SK-N-SH treated with all-trans-retinoic acid at 6 μM for 48 hours (cell line): ENCODE results near the gene SFTPD.
"Not testable (repeated sequence)": the region's sequence is repeated elsewhere in the genome, so short reads cannot be mapped to it uniquely, and the experiment has no call there.

Source experiments
- ATAC-seq: fragments of 200-7000 bp; cut with Tn5 transposase; 3 replicates; pipeline ENCODE4 v1.9.1; 2020; ENCODE audit warnings: mild to moderate bottlenecking, moderate library complexity
- ARNTL ChIP-seq: fragments of 450-650 bp; formaldehyde crosslinking; IDR thresholded peaks from 2 replicates; pipeline ENCODE4 v1.5.0; 2020; ENCODE audit warnings: low read depth, mild to moderate bottlenecking, moderate library complexity, borderline replicate concordance
- BACH2 ChIP-seq: fragments of 250-450 bp; sonication (Bioruptor Pico); IDR thresholded peaks from 2 replicates; pipeline ENCODE4 v1.9.0; 2021; ENCODE audit warnings: mild to moderate bottlenecking, borderline replicate concordance
- CSDC2 ChIP-seq: fragments of 250-450 bp; sonication (Bioruptor Pico); IDR thresholded peaks from 2 replicates; pipeline ENCODE4 v1.5.0; 2020; ENCODE audit warnings: mild to moderate bottlenecking, moderate library complexity
- GLIS3 ChIP-seq: fragments of 250-450 bp; sonication (Bioruptor Pico); IDR thresholded peaks from 2 replicates; pipeline ENCODE4 v1.5.0; 2020; ENCODE audit warnings: mild to moderate bottlenecking, moderate library complexity
- ISL1 ChIP-seq: fragments of 250-450 bp; sonication (Bioruptor Pico); IDR thresholded peaks from 2 replicates; pipeline ENCODE4 v2.1.2; 2022; ENCODE audit warnings: mild to moderate bottlenecking, moderate library complexity
- OSR1 ChIP-seq: fragments of 250-450 bp; sonication (Bioruptor Pico); IDR thresholded peaks from 2 replicates; pipeline ENCODE4 v1.8.0; 2022; ENCODE audit warnings: moderate library complexity, mild to moderate bottlenecking, inconsistent platforms
- PPARA ChIP-seq: fragments of 250-450 bp; sonication (Bioruptor Pico); IDR thresholded peaks from 2 replicates; pipeline ENCODE4 v1.5.0; 2020; ENCODE audit warnings: mild to moderate bottlenecking, borderline replicate concordance
- RARB ChIP-seq: fragments of 250-450 bp; sonication (Bioruptor Pico); IDR thresholded peaks from 2 replicates; pipeline ENCODE4 v1.8.0; 2021; ENCODE audit warnings: mild to moderate bottlenecking, moderate library complexity
- SNAI2 ChIP-seq: fragments of 250-450 bp; sonication (Bioruptor Pico); IDR thresholded peaks from 2 replicates; pipeline ENCODE4 v1.5.0; 2020; ENCODE audit warnings: mild to moderate bottlenecking, moderate library complexity
- TCF4 ChIP-seq: fragments of 250-450 bp; sonication (Bioruptor Pico); IDR thresholded peaks from 2 replicates; pipeline ENCODE4 v1.8.0; 2021; ENCODE audit warnings: mild to moderate bottlenecking, moderate library complexity, borderline replicate concordance
- TOX ChIP-seq: fragments of 250-450 bp; sonication (Bioruptor Pico); IDR thresholded peaks from 2 replicates; pipeline ENCODE4 v1.8.0; 2021; ENCODE audit warnings: mild to moderate bottlenecking, moderate library complexity, borderline replicate concordance
- ZC3H10 ChIP-seq: fragments of 250-450 bp; sonication (Bioruptor Pico); IDR thresholded peaks from 2 replicates; pipeline ENCODE4 v1.5.1; 2021; ENCODE audit warnings: mild to moderate bottlenecking, moderate library complexity
- ZFP3 ChIP-seq: fragments of 250-450 bp; sonication (Bioruptor Pico); IDR thresholded peaks from 2 replicates; pipeline ENCODE4 v1.5.0; 2020; ENCODE audit warnings: mild to moderate bottlenecking, moderate library complexity
- ZFP30 ChIP-seq: fragments of 450-650 bp; formaldehyde crosslinking; IDR thresholded peaks from 2 replicates; pipeline ENCODE4 v1.5.0; 2022; ENCODE audit warnings: mild to moderate bottlenecking, moderate library complexity
- ZNF565 ChIP-seq: fragments of 450-650 bp; formaldehyde crosslinking; conservative IDR thresholded peaks from 2 replicates; pipeline ENCODE4 v1.5.0; 2020; ENCODE audit warnings: low read depth, mild to moderate bottlenecking, moderate library complexity
- ZNF70 ChIP-seq: fragments of 450-650 bp; formaldehyde crosslinking; IDR thresholded peaks from 2 replicates; pipeline ENCODE4 v1.5.0; 2020; ENCODE audit warnings: mild to moderate bottlenecking, moderate library complexity
- TF ChIP-seq, protein P1 (sequence below): fragments of 250-450 bp; sonication (Bioruptor Pico); IDR thresholded peaks from 2 replicates; pipeline ENCODE4 v1.5.0; 2020; ENCODE audit warnings: mild to moderate bottlenecking, moderate library complexity
- TF ChIP-seq, protein P2 (sequence below): fragments of 250-450 bp; sonication (Bioruptor Pico); IDR thresholded peaks from 2 replicates; pipeline ENCODE4 v1.5.1; 2020; ENCODE audit warnings: low read depth, mild to moderate bottlenecking, moderate library complexity
- TF ChIP-seq, protein P3 (sequence below): fragments of 250-450 bp; sonication (Bioruptor Pico); IDR thresholded peaks from 2 replicates; pipeline ENCODE4 v1.8.0; 2020; ENCODE audit warnings: mild to moderate bottlenecking, moderate library complexity, borderline replicate concordance

The SFTPD gene

DNA sequence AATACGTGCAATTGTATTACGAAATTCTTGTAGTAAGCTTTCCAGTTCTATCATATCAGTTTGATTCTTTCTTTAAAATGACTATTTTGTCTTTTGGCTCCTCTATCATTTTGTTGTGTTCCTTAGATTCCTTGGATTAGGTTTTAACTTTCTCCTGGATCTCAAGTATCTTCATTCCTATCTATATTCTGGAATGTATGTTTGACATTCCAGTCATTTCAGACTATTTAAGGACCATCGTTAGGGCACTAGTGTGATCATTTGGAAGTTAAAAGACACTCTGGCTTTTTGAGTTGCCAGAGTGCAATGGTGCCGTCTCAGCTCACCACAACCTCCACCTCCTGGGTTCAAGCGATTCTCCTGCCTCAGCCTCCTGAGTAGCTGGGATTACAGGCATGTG, 45.7 kb upstream of the SFTPD start:
- no peak for TF ChIP-seq SNAI2 (CRISPR knock-in tag)
- ATAC-seq = no peak

DNA sequence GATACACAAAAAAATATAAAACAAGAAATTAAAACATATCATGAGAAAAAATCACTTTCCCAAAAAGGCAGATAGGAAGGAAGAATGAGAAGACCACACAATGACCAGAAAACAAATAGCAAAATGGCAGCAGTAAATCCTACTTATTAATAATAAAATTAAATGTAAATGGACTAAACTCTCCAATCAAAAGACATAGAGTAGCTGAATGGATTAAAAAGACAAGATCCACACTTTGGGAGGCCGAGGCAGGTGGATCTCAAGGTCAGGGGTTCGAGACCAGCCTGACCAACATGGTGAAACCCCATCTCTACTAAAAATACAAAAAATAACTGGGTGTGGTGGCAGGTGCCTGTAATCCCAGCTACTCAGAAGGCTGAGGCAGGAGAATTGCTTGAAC, 39.3 kb upstream of the SFTPD start:
- ATAC-seq = not testable (repeated sequence)

DNA sequence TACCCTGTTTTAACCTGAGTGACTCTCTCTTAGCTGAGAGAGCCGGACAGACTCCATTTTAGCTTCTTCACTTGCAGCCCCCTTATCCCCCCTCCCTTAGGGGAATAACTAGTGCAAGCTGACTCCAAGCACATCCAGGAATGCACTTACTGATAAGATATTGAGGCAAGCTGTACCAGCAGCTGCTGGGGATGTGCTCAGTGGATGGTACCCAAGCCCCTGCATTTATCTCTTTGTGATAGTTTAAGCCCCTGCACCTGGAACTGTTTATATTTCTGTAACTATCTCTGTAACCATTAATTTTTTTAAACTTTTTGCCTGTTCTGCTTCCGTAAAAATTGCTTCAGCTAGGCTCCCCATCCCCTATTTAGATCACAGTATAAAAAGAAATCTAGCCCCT, 37.8 kb upstream of the SFTPD start:
- not testable (repeated sequence) for ATAC-seq
- TF ChIP-seq TCF4 = peak; percentile 28; the same call in 1 of the 2 replicates

DNA sequence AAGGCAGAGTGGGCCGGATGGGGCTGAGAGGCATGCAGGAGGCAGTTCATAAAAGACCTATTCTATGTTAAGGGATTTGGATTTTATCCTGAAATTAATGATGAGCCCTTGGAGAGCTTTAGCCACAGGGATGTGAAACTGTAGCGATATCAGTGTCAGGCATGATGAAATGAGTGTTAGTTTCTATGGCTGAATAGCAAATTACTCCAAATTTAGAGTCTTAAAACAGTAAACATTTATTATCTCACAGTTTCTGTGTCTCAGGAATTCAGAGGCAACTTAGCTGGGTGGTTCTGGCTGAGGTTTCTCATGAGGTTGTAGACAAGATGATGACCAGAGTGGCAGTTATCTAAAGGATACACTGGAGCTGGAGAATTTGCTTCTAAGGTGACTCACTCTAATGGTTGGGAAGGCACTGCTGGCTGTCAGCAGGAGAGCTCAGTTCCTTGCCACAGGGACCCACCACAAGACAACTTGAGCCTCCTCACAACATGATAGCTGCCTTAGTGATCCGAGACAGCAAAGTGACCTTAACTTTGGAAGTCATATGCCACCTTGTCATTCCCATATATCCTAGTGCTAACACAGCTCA, 36.7 kb upstream of the SFTPD start:
- no peak for ATAC-seq
- TF ChIP-seq ZFP30 (CRISPR knock-in tag) (no peak), GLIS3 (no peak), BACH2 (no peak), TCF4 (no peak), ZNF565 (CRISPR knock-in tag) (no peak), TOX (no peak), ISL1 (CRISPR knock-in tag) (no peak), ZNF70 (CRISPR knock-in tag) (no peak), ZC3H10 (no peak), OSR1 (CRISPR knock-in tag) (no peak)
- TF ChIP-seq, protein P1, sequence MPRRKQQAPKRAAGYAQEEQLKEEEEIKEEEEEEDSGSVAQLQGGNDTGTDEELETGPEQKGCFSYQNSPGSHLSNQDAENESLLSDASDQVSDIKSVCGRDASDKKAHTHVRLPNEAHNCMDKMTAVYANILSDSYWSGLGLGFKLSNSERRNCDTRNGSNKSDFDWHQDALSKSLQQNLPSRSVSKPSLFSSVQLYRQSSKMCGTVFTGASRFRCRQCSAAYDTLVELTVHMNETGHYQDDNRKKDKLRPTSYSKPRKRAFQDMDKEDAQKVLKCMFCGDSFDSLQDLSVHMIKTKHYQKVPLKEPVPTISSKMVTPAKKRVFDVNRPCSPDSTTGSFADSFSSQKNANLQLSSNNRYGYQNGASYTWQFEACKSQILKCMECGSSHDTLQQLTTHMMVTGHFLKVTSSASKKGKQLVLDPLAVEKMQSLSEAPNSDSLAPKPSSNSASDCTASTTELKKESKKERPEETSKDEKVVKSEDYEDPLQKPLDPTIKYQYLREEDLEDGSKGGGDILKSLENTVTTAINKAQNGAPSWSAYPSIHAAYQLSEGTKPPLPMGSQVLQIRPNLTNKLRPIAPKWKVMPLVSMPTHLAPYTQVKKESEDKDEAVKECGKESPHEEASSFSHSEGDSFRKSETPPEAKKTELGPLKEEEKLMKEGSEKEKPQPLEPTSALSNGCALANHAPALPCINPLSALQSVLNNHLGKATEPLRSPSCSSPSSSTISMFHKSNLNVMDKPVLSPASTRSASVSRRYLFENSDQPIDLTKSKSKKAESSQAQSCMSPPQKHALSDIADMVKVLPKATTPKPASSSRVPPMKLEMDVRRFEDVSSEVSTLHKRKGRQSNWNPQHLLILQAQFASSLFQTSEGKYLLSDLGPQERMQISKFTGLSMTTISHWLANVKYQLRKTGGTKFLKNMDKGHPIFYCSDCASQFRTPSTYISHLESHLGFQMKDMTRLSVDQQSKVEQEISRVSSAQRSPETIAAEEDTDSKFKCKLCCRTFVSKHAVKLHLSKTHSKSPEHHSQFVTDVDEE (CRISPR knock-in tag) = no peak
- TF ChIP-seq, protein P2, sequence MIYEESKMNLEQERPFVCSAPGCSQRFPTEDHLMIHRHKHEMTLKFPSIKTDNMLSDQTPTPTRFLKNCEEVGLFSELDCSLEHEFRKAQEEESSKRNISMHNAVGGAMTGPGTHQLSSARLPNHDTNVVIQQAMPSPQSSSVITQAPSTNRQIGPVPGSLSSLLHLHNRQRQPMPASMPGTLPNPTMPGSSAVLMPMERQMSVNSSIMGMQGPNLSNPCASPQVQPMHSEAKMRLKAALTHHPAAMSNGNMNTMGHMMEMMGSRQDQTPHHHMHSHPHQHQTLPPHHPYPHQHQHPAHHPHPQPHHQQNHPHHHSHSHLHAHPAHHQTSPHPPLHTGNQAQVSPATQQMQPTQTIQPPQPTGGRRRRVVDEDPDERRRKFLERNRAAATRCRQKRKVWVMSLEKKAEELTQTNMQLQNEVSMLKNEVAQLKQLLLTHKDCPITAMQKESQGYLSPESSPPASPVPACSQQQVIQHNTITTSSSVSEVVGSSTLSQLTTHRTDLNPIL = no peak
- TF ChIP-seq, all 23 proteins: peak for 0

DNA sequence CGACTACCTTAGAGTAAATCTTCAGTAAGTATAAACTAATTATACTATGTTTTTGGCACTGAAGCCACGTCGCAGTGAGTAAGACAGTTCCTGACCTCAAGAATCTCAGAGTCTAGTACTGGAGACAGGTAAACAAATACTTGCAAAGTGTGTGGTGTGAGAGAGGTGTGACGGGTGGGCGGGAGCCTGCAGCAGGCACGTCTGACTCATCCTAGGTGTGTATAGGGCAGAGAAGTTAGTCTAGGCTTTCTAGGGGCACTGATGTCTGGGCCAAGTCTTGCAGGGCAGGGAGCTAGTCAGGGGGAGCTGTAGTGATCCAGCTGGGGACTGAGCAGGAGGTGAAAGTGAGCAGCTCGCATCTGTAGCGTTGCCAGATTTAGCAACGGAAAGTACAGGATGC, 35.9 kb upstream of the SFTPD start:
- ATAC-seq = no peak
- TF ChIP-seq PPARA (CRISPR knock-in tag) (no peak), ZFP3 (CRISPR knock-in tag) (no peak), TOX (no peak), RARB (CRISPR knock-in tag) (no peak), SNAI2 (CRISPR knock-in tag) (no peak), BACH2 (no peak), OSR1 (CRISPR knock-in tag) (no peak)
- TF ChIP-seq, protein P3, sequence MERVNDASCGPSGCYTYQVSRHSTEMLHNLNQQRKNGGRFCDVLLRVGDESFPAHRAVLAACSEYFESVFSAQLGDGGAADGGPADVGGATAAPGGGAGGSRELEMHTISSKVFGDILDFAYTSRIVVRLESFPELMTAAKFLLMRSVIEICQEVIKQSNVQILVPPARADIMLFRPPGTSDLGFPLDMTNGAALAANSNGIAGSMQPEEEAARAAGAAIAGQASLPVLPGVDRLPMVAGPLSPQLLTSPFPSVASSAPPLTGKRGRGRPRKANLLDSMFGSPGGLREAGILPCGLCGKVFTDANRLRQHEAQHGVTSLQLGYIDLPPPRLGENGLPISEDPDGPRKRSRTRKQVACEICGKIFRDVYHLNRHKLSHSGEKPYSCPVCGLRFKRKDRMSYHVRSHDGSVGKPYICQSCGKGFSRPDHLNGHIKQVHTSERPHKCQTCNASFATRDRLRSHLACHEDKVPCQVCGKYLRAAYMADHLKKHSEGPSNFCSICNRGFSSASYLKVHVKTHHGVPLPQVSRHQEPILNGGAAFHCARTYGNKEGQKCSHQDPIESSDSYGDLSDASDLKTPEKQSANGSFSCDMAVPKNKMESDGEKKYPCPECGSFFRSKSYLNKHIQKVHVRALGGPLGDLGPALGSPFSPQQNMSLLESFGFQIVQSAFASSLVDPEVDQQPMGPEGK (CRISPR knock-in tag) = no peak

DNA sequence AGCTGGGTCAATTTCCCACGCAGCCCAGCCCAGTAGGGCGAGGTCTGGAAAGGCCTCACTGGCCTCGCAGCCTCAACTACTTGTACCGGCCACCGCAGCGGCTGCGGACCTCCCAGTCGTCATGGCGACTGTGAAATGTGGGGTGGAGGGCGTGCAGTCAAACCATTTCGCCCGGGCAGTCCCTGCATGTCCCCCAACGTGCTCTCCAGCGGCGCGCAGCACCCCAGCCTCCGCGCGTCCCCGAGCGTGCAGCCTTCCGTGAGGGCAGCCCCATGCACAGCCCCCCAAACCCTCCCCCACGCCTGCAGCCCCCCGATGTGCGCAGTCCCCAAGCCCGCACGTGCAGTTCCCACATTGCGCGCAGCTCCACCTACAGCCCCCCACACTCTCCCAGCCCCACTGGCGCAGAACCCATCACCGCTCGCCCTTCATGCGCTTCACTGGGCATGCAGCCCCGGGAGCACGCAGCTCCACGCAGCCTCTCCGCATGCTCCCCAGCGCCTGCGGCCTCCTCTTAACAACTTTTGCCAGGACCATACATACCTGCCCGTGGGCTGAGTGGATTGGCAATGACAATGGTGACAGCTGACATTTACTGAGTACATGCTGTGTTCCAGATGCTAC, 34.5 kb upstream of the SFTPD start:
- no peak for ATAC-seq
- TF ChIP-seq ISL1 (CRISPR knock-in tag) (no peak), ZFP3 (CRISPR knock-in tag) (no peak), CSDC2 (CRISPR knock-in tag) (no peak), ZC3H10 (no peak), TCF4 (no peak), BACH2 (no peak), SNAI2 (CRISPR knock-in tag) (no peak), ZNF565 (CRISPR knock-in tag) (no peak), PPARA (CRISPR knock-in tag) (no peak), RARB (CRISPR knock-in tag) (no peak), ARNTL (CRISPR knock-in tag) (no peak), TOX (no peak)
- TF ChIP-seq, protein P2 = no peak
- TF ChIP-seq, protein P3 (CRISPR knock-in tag) = no peak
- TF ChIP-seq, protein P1 (CRISPR knock-in tag) = no peak
